NOMO-1 treated with dmso at 0.1 percent for 144 hours (cell line): ENCODE results near the gene DIAPH2.
A peak's percentile ranks its signal among the peaks of the same experiment; 100 is the strongest.

Experiments used
- DNase-seq: peaks from one replicate; lab custom pipeline; 2025; ENCODE audit not compliant: unreplicated experiment; lab: John Stamatoyannopoulos, UW

Gene DIAPH2

DNA sequence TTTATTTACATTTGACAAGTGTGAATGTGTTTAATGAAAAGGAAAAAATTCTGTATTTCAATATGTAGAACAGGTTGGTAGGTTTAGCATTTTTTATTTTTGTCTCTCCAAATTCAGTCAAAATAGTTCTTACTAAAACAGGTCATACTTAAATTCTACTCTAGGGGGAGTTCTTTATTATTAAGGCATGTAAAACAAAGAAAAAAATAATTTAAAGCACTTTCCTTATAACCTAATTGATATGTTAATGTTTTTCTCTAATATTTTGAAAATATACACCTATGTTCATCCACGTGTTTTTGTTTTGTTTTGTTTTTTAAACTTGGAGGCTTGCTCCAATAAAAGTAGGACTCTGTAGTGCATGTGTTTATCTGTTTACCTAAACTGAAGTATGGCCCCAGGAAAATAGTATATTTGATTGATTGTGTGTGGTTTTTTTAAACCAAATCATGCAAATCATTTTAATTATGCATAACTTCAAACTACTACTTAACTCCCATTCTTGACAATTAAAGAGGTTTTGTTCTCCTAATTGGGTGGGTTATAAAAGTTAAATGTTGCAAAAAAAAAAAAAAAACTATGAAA lies 761.7 kb downstream of the DIAPH2 start:
- no peak for DNase-seq

GRCh38 chrX:97447306-97447705 lies 762.7 kb downstream of the DIAPH2 start:
- no peak for DNase-seq

GRCh38 chrX:97452283-97452682 lies 767.6 kb downstream of the DIAPH2 start:
- DNase-seq: no peak

DNA sequence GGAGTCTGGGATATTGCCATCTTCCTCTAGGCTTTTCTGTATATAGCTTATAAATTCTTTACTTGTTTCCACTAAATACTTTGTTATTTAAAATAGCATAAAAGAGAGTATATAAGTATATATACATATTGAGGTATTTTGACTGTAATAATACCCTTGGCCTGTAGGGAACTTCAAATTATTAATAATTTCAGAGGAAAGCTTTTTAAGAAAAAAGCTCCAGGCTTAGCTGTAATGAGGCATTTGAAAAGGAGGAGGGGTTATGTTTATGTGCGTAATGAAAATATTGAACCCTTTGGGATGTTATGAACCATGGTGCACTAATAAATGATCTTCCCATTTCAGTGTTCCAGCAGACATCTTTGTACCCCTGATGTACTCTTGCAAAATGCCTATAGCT lies 777.1 kb downstream of the DIAPH2 start:
- DNase-seq: no peak

DNA sequence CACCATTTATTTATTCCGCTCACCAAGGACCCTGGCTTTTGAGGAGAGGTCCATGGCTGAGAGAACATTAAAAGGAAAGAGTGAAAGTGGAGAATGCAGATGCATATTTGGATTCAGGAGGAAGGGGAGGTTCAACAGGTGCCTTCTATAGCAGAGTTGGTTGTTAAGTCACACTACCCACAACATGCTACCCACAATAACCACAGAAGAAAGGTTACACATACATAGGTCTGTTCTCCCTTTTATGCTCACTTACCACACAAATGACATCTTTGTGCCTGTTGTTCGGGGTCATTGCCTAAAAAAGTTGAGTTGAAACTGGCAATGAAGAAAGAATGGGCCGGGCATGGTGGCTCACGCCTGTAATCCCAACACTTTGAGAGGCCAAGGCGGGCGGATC lies 786.4 kb downstream of the DIAPH2 start:
- DNase-seq: no peak

DNA sequence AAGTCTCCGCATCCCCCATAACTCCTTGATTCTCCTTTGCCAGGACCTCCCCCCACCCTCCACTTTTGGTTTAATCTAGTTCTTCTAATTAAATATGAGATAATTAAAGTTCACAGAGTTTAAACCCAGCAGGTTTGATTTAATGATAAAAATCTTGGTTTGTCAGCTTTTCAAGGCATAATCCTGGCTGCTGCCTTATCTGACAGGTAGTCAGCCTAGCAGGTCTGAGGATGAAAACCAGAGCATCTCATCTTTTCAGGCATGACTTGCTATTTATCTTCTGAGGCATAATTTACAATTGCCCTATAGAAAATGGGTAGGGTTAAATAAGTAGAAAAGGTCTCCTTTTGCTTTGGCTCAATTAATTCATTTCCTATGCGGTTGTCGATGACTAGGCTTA lies 790.3 kb downstream of the DIAPH2 start:
- DNase-seq: no peak

DNA sequence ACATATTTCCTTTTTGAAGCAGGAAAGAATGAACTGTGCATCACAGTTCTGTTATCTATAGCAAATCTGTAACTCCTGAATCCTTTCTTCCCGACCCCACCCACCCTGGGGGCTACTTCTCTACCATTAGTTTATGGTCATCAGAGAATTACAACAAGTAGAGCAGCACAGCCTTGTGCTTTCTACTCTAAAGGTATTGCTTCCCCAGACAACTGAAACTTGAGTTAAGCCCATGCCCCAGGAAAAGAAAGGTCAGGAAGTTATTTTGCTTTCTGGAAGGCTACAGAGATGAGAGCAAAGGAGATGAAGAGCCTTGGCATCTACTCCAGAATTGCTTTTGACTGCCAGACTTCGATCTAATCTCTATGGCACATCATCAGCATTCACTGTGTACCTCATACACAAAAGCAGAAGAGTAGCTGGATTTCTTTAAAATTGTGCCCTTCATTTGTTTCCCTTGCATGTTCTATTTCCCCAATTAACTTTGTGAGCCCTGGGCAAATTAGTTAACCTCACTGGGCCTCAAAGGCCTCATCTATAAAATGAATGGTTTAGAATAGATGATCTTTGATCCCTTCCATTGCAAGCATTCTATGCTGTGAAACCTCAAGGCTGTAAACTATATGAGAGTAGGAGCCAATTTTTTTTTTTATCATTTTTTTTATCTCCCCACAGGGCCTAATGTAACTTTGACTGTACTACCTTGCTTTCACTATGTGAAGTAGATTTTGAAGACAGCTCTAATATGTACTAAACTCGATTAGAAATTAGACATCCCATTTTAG lies 794.7 kb downstream of the DIAPH2 start:
- DNase-seq: no peak

DNA sequence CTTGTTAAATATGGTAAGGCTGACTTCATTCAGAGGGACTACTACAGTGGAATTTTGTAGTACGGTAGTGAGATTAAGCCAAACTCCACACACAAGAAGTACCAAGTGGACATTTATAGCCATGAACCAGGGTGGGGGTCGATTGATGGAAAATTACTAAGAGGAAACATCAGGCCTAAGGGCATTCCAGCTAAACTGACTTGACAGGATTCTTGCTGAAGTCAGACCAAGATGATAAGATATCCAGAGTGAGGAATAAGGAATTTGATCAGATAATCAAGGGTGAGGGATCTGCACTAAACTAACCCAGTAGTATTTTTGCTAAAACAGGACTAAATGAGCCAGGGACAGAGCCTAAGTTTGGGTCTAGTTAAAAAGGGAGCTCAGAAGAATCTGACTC lies 796.6 kb downstream of the DIAPH2 start:
- no peak for DNase-seq

GRCh38 chrX:97482666-97483300 lies 798.1 kb downstream of the DIAPH2 start:
- DNase-seq: no peak

DNA sequence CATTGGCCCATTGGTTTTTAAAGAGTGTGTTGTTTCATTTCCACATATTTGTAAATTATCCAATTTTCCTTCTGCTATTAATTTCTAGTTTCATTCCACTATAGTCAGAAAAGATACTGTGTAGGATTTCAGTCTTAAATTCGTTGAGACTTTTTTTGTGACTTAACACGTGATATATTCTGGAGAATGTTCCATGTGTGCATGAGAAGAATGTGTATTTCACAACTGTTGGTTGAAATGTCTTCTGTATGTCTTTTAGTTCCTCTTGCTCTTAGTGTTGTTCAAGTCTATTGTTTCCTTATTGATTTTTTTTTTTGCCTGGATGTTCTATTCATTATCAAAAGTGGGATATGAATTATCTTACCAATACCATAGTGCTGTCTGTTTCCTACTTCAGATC lies 806.0 kb downstream of the DIAPH2 start:
- DNase-seq: no peak

DNA sequence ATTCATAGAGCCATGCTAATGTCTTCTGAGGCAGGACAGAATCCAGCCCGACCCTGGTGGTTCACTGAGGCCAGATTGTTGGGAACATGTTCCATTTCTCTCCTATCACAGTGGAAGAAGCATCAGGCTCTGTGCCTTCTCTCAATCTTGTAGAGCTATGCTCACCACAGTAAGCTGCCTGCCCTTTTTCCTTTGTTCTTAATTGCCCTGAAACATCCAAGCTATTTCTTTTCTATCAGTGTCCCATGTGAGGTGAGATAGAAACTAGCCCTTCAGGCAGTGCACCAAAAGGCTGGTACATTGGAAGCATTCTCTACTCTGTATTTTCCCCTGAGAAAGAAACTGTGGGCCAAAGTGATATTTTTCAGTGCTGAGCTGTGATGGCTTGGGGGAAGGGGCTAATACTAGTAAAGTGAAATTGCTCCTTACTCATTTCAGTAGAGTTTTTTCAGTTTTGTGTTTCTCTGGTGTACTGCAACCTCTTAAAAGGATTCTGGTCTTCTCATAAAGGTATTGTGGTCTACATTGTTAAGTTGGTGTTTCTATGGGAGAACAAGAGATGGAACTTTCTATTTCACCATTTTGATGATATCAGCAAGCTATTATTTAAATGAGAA lies 810.2 kb downstream of the DIAPH2 start:
- DNase-seq: no peak

DNA sequence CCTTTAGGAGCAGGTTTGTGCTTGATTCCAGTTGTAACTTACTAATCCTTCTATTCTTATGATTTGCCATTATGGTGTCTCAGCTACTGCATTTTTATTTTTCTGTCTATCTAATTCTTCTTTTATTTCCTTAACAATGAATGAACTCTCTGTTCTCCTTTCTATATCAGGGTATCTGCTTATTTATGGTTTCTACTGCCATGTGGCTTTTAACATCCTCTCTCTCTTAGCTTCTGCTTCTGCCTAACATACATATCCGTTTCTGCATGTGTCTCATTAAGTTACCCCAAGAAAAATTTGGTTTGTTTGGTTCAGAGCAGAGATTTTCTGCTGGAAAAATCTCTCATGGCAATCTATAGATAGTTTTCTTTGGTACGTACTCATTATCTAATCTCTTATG lies 813.5 kb downstream of the DIAPH2 start:
- no peak for DNase-seq

- DNase-seq: no peak
Observed at GRCh38 chrX:97504431-97504830, 819.8 kb downstream of the DIAPH2 start.

DNA sequence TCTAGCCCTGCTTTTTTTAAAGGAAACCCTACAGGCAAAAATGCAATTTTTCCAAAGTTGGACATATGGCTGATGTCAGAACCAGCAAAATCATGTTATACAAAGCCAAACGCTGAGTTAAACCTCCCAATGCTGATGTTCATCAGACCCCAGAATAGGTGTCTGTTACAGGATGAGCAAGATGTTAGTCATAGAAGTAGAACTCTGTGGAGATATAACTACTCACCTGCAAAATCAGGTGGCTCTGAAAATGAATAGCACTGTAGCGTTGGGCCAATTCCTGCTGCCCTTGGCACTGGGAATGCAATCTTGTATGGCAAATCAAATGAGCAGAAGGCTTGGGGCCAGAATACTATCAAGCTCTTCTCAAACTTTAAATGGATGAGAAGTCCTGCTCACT lies 833.1 kb downstream of the DIAPH2 start:
- no peak for DNase-seq

DNA sequence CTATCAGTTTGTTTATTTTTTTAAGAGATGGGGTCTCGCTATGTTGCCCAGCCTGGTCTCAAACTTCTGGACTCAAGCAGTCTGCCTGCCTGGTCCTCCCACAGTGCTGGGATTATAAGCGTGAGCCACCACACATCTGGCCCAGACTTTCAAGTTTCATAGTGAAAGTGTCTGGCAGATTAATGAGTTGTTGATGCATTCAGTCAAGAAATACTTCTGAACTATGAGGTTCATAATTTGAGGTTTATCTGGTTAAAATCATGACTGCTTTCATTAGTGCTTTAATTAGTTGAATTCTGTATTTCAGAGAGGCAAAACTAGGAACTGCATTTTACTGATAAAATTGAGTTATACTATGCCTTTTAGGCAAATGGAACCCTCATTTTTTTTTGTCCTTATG lies 837.7 kb downstream of the DIAPH2 start:
- no peak for DNase-seq

GRCh38 chrX:97524340-97524739 lies 839.7 kb downstream of the DIAPH2 start:
- DNase-seq: no peak

GRCh38 chrX:97524997-97525396 lies 840.4 kb downstream of the DIAPH2 start:
- DNase-seq: no peak

GRCh38 chrX:97525981-97526380 lies 841.3 kb downstream of the DIAPH2 start:
- no peak for DNase-seq

- DNase-seq: peak; percentile 0
Observed at GRCh38 chrX:97527725-97528124, 843.1 kb downstream of the DIAPH2 start.

DNA sequence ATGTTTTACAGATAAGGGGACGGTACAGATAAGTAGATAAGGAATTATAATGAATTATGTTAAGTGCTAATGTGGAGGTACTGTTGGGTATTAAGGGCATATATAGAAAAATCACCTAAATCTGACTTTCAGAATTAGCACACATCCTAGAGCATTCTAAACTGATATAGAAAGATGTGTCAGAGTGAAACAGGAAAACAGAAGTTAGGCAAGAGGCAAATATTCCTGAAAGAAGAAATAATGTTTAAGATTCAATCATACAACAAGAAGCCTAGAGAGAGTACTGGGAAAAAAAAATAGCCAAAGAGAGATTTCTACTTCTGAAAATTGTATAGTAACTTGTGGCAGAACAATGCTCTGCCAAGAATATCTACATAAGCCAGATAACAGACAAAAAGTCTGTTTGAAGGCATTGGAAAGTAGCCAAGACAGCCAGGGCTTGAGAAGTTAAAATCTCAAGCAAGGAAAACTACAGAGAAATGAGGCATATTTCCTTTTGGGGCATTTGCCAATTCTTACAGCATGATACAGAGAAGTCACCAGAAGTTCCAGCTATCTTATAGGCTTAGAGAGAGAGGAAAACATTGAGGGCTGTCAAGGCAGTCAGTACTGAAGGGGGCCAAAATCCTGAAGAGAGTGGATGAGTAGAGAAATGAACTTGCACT lies 845.0 kb downstream of the DIAPH2 start:
- no peak for DNase-seq

- DNase-seq: no peak
Observed at GRCh38 chrX:97531825-97532224, 847.2 kb downstream of the DIAPH2 start.
